HUES64 (cell line): Measurements from ENCODE around the gene MYCBPAP.

ENCODE experiments used
- H3K27ac ChIP-seq: 2 replicates; pipeline ENCODE4 v1.7.0; 2013; ENCODE audit warnings: low read depth, low read length, inconsistent platforms
- H3K27me3 ChIP-seq: 2 replicates; pipeline ENCODE4 v1.6.1; 2013; ENCODE audit warnings: mild to moderate bottlenecking, low read length; ENCODE audit not compliant: insufficient read depth
- H3K36me3 ChIP-seq: 2 replicates; pipeline ENCODE4 v1.6.1; 2013; ENCODE audit warnings: mild to moderate bottlenecking, low read length; ENCODE audit not compliant: insufficient read depth
- H3K4me1 ChIP-seq: 2 replicates; pipeline ENCODE4 v1.6.1; 2013; ENCODE audit warnings: mild to moderate bottlenecking, low read length, moderate library complexity; ENCODE audit not compliant: insufficient read depth
- H3K4me3 ChIP-seq: 2 replicates; pipeline ENCODE4 v1.5.1; 2013; ENCODE audit warnings: mild to moderate bottlenecking, low read length, moderate library complexity
- H3K9ac ChIP-seq: 2 replicates; pipeline ENCODE4 v1.6.1; 2013; ENCODE audit warnings: mild to moderate bottlenecking, low read depth, low read length
- H3K9me3 ChIP-seq: 2 replicates; pipeline ENCODE4 v1.6.1; 2013; ENCODE audit warnings: low read depth, low read length; ENCODE audit not compliant: insufficient read depth
- WGBS: fragments of 150-250, 120-280 bp; methylation state at CpG from one replicate; pipeline ENCODE4 v1.1.7; 2013; ENCODE audit warnings: missing lambda C conversion rate; 5-methylcytosine and 5-hydroxymethylcytosine counted together

Gene MYCBPAP

DNA sequence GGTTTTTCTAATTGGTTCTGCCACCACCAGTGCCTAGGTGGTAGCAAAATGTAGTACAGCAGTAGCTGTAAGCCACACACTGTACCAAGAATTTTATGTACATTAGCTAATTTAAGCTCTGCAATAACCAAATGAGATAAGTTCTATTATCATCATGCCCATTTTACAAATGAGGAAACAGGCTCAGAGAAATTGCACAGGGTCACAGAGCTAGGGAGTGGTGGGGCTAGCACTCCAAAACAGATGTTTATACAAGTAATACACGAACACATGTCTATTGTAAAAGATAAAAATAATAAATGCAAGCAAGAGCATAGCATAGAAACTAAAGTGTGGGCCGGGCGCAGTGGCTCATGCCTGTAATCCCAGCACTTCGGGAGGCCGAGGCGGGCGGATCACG, 16.0 kb upstream of the MYCBPAP start:
- H3K27me3 ChIP-seq = no peaks in the 10 kb centered on the region
- no peaks in the 10 kb centered on the region for H3K4me1 ChIP-seq
- H3K27ac ChIP-seq = no peak overlapping the region
- no peak overlapping the region for H3K9ac ChIP-seq
- H3K4me3 ChIP-seq = no peak overlapping the region
- no peaks in the 10 kb centered on the region for H3K36me3 ChIP-seq
- WGBS = 98% methylated on average over 5 of the region's 8 CpGs
- H3K9me3 ChIP-seq = no peaks in the 10 kb centered on the region

DNA sequence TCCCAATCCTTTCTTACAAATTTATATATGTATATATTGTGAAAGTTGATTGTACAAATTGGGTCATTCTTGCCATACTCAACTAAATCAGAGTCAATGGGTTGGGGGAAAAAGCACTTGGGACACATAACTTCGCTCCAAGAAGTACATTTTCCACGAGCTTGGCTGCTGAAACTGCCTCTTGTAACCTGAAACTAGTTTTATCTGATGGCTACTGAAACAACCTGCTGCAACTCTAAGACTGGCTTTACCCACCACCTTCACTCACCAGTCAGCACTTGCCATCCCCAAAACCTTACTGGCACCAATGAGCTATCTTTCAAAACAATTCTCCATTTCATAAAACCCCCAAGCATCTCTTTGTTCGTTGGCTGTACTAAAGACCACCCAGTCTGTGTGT, 14.5 kb upstream of the MYCBPAP start:
- no peaks in the 10 kb centered on the region for H3K36me3 ChIP-seq
- H3K27ac ChIP-seq = no peak overlapping the region
- H3K9ac ChIP-seq = no peak overlapping the region
- no peaks in the 10 kb centered on the region for H3K27me3 ChIP-seq
- H3K4me1 ChIP-seq = no peaks in the 10 kb centered on the region
- WGBS = 72% methylated on average over 3 of the region's 3 CpGs
- no peak overlapping the region for H3K4me3 ChIP-seq
- no peaks in the 10 kb centered on the region for H3K9me3 ChIP-seq

DNA sequence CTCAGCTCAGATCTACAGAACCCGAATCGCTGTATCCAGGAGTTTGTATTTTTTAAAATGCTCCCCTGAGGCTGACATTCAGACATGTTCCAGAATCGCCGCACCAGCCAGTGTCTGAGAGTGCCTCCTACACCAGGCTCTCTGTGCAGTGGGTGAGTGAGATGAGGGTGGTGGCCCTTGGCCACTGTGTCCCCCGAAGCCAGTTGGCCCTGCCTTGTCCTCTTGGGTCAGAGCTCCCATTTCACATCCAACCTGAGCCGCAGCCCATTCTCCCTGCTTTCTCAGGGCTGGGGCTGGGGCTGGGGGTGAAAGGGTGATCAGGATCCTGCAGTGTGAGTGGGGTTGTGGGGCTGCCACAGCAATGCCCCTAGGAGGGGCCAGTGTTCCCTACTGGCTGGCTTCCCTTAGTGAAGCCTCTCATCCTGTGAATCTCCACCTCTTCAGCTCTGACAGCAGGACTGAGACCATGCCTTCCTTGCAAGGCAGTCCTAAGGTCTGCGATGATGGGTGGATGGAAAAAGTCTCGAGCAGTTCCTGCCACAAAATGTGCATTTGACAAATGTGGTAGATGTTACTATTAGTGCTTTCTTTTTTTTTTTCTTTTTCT, 12.9 kb upstream of the MYCBPAP start:
- Histone ChIP-seq H3K27me3 (no peaks in the 10 kb centered on the region), H3K4me3 (no peak overlapping the region), H3K27ac (no peak overlapping the region), H3K36me3 (no peaks in the 10 kb centered on the region), H3K9me3 (no peaks in the 10 kb centered on the region), H3K9ac (no peak overlapping the region), H3K4me1 (no peaks in the 10 kb centered on the region)
- 88% methylated on average over 8 of the region's 8 CpGs for WGBS

DNA sequence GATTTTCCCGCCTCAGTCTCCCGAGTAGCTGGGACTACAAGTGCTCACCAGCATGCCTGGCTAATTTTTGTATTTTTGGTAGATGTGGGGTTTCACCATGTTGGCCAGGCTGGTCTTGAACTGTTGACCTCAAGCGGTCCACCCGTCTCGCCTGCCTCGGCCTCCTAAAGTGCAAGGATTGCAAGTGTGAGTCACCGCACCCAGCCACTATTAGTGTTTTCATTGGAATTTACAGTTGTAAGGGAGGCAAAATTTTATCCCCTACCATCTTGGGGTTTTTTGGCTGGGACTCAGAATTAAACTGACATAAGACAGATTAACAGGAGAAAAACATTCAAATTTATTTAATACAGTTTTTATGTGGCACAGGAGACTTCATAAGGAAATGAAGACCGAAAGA, 12.3 kb upstream of the MYCBPAP start:
- H3K9me3 ChIP-seq = no peaks in the 10 kb centered on the region
- 92% methylated on average over 8 of the region's 8 CpGs for WGBS
- no peaks in the 10 kb centered on the region for H3K27me3 ChIP-seq
- no peak overlapping the region for H3K27ac ChIP-seq
- no peak overlapping the region for H3K4me3 ChIP-seq
- H3K4me1 ChIP-seq = no peaks in the 10 kb centered on the region
- no peak overlapping the region for H3K9ac ChIP-seq
- H3K36me3 ChIP-seq = no peaks in the 10 kb centered on the region

DNA sequence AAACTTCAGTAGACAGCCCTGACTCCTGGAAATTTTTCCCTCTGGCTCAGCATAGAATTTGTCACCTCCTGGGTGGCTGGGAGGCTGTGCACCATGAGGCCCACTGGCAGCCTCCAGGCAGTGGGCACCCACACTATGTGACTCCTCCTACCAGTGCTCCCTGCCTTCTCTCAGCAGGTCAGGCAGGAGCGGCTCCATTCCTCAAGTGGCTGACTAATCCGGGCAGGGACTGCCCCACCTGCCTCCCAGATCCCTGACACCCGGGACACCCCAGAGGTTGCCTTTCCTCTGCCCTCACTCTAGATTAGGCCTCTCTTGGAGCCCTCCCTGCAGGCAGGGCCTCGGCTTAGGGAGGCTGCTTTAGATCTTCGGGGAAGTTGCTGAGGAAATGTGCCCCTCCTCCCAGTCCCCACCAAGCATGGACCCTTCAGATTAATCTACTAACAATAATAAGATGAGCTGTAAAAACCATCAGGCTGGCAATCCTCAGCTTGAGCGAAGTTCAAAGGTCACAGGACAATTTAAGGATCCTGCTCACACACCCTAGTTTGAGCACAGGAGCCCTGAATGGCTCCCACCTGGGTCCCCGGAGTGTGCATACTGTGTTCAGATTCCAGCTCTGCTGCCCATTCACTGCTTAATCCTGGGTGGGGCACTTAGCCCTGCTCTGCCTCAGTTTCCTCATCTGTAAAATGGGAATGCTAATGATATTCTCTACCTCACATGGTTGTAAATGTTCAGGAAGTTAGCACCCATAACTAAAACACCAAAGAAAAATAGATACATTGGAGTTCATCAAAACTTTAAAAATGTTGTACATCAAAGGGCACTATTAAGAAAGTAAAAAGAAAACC, 10.0 kb upstream of the MYCBPAP start:
- 0 out of 2 replicates have a peak, but pooled peaks cover under 1% of the 10 kb centered on the region for H3K4me1 ChIP-seq
- H3K27ac ChIP-seq = no peak overlapping the region
- 76% methylated on average over 7 of the region's 7 CpGs for WGBS
- no peak overlapping the region for H3K9ac ChIP-seq
- H3K4me3 ChIP-seq = no peak overlapping the region
- no peaks in the 10 kb centered on the region for H3K9me3 ChIP-seq
- H3K36me3 ChIP-seq = no peaks in the 10 kb centered on the region
- no peaks in the 10 kb centered on the region for H3K27me3 ChIP-seq

DNA sequence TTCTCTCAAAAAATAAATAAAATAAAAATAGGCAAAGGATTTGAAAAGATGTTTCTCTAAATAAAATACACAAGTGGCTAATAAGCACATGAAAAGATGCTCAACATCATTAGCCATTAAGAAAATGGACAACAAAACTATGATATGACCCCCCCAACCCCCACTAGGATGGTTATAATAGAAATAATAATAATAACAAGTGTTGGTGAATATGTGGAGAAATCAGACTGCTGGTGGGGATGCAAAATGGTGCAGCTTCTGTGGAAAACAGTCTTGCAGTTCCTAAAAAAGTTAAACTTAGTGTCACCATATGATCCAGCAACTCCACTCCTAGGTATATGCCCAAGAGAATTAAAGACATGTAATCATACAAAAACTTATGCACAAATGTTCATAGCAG, 9.0 kb upstream of the MYCBPAP start:
- H3K36me3 ChIP-seq = no peaks in the 10 kb centered on the region
- no peak overlapping the region for H3K27ac ChIP-seq
- H3K27me3 ChIP-seq = no peaks in the 10 kb centered on the region
- H3K4me1 ChIP-seq = 0 out of 2 replicates have a peak, but pooled peaks cover 5% of the 10 kb centered on the region
- H3K9me3 ChIP-seq = no peaks in the 10 kb centered on the region
- no peak overlapping the region for H3K9ac ChIP-seq
- H3K4me3 ChIP-seq = no peak overlapping the region

DNA sequence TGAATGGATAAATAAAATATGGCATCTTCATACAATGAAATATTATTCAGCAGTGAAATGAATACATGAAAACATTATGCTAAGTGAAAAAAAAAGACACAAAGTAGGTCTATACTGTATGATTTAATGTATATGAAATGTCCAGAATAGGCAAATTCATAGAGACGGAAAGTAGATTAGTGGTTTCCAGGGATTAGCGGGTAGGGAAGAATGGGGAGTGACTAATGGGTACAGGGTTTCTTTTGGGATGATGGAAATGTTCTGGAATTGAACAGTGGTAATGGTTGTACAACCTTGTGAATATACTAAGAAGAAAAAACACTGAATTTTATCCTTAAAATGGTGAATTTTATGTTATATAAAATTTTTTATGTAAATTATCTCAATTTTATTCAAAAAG, 8.5 kb upstream of the MYCBPAP start:
- Histone ChIP-seq H3K27me3 (no peaks in the 10 kb centered on the region), H3K27ac (no peak overlapping the region), H3K9me3 (no peaks in the 10 kb centered on the region), H3K4me3 (no peak overlapping the region), H3K36me3 (no peaks in the 10 kb centered on the region), H3K9ac (no peak overlapping the region), H3K4me1 (0 out of 2 replicates have a peak, but pooled peaks cover 5% of the 10 kb centered on the region)
- WGBS = 95% methylated on average over 2 of the region's 2 CpGs

DNA sequence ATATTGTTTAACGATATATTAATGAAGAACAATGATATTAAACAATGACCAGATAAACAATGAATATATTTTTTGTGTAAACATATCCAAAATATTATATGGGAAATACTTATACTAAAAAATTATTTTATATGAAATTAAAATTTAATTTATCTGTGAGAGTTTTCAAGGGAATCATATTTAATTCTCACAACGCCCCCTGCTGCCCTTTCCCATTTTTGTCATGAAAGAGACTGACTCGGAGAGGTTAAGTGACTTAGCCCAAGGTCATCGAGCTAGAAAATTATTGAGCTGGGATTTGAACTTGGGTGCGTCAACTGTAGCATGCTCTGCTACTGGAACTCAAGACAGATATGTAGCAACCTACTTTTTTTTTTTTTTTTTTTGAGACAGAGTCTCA, 7.2 kb upstream of the MYCBPAP start:
- Histone ChIP-seq H3K27me3 (no peaks in the 10 kb centered on the region), H3K4me1 (0 out of 2 replicates have a peak, but pooled peaks cover 5% of the 10 kb centered on the region), H3K36me3 (no peaks in the 10 kb centered on the region), H3K4me3 (no peak overlapping the region), H3K9me3 (no peaks in the 10 kb centered on the region), H3K27ac (no peak overlapping the region), H3K9ac (no peak overlapping the region)
- WGBS = 63% methylated on average over 4 of the region's 5 CpGs

DNA sequence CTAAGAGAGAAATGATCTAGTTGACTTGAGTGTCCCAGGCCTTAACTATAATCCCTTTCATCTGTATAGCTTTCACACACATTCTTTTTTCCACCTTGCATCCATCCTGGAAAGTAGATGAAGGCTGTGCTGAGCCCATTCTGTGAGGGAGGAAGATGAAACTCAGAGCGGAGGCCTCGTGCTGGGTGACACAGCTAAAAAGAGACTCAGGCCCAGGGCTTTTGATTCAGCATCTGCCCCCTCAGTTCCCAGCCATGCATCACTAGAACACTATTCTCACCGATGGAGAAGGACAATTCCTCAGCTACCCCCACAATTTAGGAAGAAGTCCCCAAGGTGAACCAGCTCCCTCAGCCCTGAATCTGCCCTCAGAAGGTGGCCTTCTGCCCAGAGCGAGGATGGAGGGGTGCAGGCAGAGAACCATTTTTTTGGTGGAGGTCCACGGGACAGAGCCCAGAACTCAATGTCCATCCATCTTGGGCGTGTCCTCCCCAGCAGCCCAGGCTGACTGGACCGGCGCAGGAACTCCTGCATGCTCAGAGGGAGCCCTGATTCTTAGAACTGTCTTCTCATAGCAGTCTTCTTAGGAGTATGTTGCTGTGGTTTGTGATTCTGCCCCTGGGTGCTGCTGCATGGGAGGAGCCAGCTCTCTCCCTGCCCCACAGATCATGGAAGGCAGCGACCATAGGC, 5.8 kb upstream of the MYCBPAP start:
- Histone ChIP-seq H3K36me3 (no peaks in the 10 kb centered on the region), H3K9me3 (no peaks in the 10 kb centered on the region), H3K4me3 (no peak overlapping the region), H3K27ac (no peak overlapping the region), H3K27me3 (no peaks in the 10 kb centered on the region), H3K4me1 (0 out of 2 replicates have a peak, but pooled peaks cover 5% of the 10 kb centered on the region), H3K9ac (no peak overlapping the region)
- 91% methylated on average over 9 of the region's 9 CpGs for WGBS

DNA sequence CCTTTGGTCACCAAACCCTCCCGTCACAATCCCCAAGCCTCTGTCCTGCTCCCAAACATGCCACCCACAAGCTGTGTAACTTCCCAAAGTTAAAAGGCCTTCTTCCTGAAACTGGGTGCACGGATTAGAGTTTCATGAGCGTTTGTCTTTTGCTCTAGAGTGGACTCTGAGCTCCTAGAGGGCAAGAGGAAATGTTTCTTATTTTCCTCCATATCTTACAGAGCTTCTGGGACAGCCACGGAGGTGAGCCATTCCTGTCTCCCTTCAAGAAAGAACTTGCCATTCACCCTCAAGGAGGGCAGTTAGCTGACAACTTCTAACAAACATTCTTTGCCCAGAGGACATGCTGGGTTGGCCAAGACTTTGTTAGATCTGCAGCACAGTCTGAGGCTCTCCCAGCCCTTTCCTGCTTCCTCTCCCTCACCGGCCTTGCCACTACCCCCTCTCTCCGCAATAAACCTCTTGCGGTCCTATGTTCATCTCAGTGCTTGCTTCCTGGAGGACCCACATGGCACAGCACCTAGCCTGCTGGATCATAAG, 2.6 kb upstream of the MYCBPAP start:
- Histone ChIP-seq H3K36me3 (no peaks in the 10 kb centered on the region), H3K4me1 (0 out of 2 replicates have a peak, but pooled peaks cover 8% of the 10 kb centered on the region), H3K9me3 (no peaks in the 10 kb centered on the region), H3K27me3 (no peaks in the 10 kb centered on the region), H3K27ac (no peak overlapping the region), H3K4me3 (no peak overlapping the region), H3K9ac (no peak overlapping the region)
- WGBS = 86% methylated on average over 7 of the region's 7 CpGs

DNA sequence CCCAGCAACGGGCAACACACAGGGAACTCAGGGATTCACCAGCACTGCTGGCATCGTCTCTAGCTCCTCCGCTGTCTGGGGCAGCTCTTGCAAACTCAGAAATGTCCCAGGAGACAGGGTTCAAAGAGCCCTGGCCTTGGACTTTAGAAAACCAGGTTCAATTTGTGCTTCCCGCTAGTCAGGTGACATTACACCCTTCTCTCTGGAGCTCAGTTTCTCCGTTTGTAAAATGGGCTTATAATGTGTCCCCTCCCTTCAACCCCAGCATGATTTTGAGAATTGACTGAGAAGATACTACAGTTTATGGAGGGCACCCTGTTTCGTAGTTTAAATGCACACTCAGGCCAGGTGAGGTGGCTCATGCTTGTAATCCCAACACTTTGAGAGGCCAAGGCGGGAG, 1.9 kb upstream of the MYCBPAP start:
- Histone ChIP-seq H3K27ac (no peak overlapping the region), H3K4me3 (no peak overlapping the region), H3K9ac (no peak overlapping the region), H3K36me3 (no peaks in the 10 kb centered on the region), H3K9me3 (no peaks in the 10 kb centered on the region), H3K27me3 (no peaks in the 10 kb centered on the region), H3K4me1 (0 out of 2 replicates have a peak, but pooled peaks cover 13% of the 10 kb centered on the region)
- WGBS = 88% methylated on average over 7 of the region's 7 CpGs
